ENCODE measurements around the gene PACRG. TPM values are rescaled to one million over a fixed set of nuclear protein-coding genes. Genes with fewer than 3 reads are reported as not detected.

Gene PACRG
- total and polyA plus RNA-seq, 2 experiments from 2014 or later, result 0.17 to 0.68 TPM

GRCh38 chr6:163133691-163134090 is 405.9 kb downstream of the PACRG start (continued):
- TF ChIP-seq, protein P1, sequence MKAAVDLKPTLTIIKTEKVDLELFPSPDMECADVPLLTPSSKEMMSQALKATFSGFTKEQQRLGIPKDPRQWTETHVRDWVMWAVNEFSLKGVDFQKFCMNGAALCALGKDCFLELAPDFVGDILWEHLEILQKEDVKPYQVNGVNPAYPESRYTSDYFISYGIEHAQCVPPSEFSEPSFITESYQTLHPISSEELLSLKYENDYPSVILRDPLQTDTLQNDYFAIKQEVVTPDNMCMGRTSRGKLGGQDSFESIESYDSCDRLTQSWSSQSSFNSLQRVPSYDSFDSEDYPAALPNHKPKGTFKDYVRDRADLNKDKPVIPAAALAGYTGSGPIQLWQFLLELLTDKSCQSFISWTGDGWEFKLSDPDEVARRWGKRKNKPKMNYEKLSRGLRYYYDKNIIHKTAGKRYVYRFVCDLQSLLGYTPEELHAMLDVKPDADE (IDR thresholded peaks at IDR 0.05), result no peak

- Histone ChIP-seq H3K4me1 (ENCODE audit: insufficient read depth) (no peaks in the 10 kb centered on the region), H3K4me3 (no peak overlapping the region), H2AFZ (peak overlapping the region; percentile 57; the same call in 1 of the 2 replicates), H3K27me3 (ENCODE audit: insufficient read depth) (no peaks in the 10 kb centered on the region), H4K20me1 (replicated peaks; ENCODE audit: insufficient read depth) (no peaks in the 10 kb centered on the region), H3K27ac (ENCODE audit: low read depth) (no peak overlapping the region), H3K4me2 (no peak overlapping the region), H3F3A (replicated peaks; ENCODE audit: low read depth) (no peaks in the 10 kb centered on the region), H3K36me3 (ENCODE audit: insufficient read depth) (no peaks in the 10 kb centered on the region), H3K9me2 (ENCODE audit: insufficient read depth) (0 out of 2 replicates have a peak, but pooled peaks cover 3% of the 10 kb centered on the region), H3K79me2 (replicated peaks; ENCODE audit: insufficient read depth) (no peaks in the 10 kb centered on the region)
- DNase-seq (ENCODE audit: low spot score) (no peak), ATAC-seq (no peak)
- Mint-ChIP-seq H3K9me3 (peaks cover 2% of the 10 kb centered on the region; the same call in 1 of the 3 replicates), H3K4me1 (no peaks in the 10 kb centered on the region; the same call in 2 of the 3 replicates), H3K36me3 (ENCODE audit: low read depth) (no peaks in the 10 kb centered on the region), H3K27ac (no peak overlapping the region), H3K27me3 (ENCODE audit: insufficient read depth, low read depth, poor library complexity) (no peaks in the 10 kb centered on the region), H3K4me3 (no peak overlapping the region)
- TF ChIP-seq ZNF114 (CRISPR knock-in tag; IDR thresholded peaks at IDR 0.05) (no peak), JUNB (IDR thresholded peaks at IDR 0.05; ENCODE audit: unreplicated experiment) (no peak), EZH2phosphoT487 (IDR thresholded peaks at IDR 0.05; ENCODE audit: unreplicated experiment) (no peak), NANOG (IDR thresholded peaks at IDR 0.05; ENCODE audit: borderline replicate concordance) (no peak), POLR2AphosphoS5 (IDR thresholded peaks at IDR 0.05; ENCODE audit: low read depth) (no peak), ZNF462 (CRISPR knock-in tag; IDR thresholded peaks at IDR 0.05) (no peak), EZH2 (IDR thresholded peaks at IDR 0.05; ENCODE audit: low read depth, unreplicated experiment) (no peak), ZNF331 (CRISPR knock-in tag; IDR thresholded peaks at IDR 0.05; ENCODE audit: low read depth) (no peak), STAT1 (IDR thresholded peaks at IDR 0.05; ENCODE audit: unreplicated experiment) (no peak)
- TF ChIP-seq, protein P2, sequence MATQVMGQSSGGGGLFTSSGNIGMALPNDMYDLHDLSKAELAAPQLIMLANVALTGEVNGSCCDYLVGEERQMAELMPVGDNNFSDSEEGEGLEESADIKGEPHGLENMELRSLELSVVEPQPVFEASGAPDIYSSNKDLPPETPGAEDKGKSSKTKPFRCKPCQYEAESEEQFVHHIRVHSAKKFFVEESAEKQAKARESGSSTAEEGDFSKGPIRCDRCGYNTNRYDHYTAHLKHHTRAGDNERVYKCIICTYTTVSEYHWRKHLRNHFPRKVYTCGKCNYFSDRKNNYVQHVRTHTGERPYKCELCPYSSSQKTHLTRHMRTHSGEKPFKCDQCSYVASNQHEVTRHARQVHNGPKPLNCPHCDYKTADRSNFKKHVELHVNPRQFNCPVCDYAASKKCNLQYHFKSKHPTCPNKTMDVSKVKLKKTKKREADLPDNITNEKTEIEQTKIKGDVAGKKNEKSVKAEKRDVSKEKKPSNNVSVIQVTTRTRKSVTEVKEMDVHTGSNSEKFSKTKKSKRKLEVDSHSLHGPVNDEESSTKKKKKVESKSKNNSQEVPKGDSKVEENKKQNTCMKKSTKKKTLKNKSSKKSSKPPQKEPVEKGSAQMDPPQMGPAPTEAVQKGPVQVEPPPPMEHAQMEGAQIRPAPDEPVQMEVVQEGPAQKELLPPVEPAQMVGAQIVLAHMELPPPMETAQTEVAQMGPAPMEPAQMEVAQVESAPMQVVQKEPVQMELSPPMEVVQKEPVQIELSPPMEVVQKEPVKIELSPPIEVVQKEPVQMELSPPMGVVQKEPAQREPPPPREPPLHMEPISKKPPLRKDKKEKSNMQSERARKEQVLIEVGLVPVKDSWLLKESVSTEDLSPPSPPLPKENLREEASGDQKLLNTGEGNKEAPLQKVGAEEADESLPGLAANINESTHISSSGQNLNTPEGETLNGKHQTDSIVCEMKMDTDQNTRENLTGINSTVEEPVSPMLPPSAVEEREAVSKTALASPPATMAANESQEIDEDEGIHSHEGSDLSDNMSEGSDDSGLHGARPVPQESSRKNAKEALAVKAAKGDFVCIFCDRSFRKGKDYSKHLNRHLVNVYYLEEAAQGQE (IDR thresholded peaks at IDR 0.05; ENCODE audit: unreplicated experiment), result no peak
- TF ChIP-seq, protein P1 (IDR thresholded peaks at IDR 0.05), result no peak
These were observed 409.1 kb downstream of the PACRG start for GRCh38 chr6:163136681-163137397.
